ENCODE results near the gene CDC42BPG.
A peak's percentile ranks its signal among the peaks of the same experiment; 100 is the strongest.

CDC42BPG gene

GRCh38 chr11:64863391-64864060 lies 19.1 kb upstream of the CDC42BPG start:
- no peaks in the 10 kb centered on the region for H3K9me2 ChIP-seq (replicated peaks; ENCODE audit: control insufficient read depth, low read length)
- no peaks in the 10 kb centered on the region for H3K9me3 ChIP-seq (ENCODE audit: control insufficient read depth, insufficient read depth, low read length)
- peak overlapping the region; percentile 84 for H3K4me2 ChIP-seq (ENCODE audit: low read length)
- H4K20me1 ChIP-seq (ENCODE audit: control insufficient read depth, insufficient read depth, low read depth, low read length), result no peaks in the 10 kb centered on the region
- peaks cover 75% of the 10 kb centered on the region for H3K79me2 ChIP-seq (ENCODE audit: control insufficient read depth, low read length)
- H3K4me1 ChIP-seq (ENCODE audit: control insufficient read depth, low read length), result peaks cover 100% of the 10 kb centered on the region
- peaks cover 79% of the 10 kb centered on the region for H3F3A ChIP-seq (ENCODE audit: control insufficient read depth, insufficient read depth)
- peak overlapping the region; percentile 96 for H3K27ac ChIP-seq (ENCODE audit: low read depth, low read length)
- peak overlapping the region; percentile 71 for H3K4me3 ChIP-seq (ENCODE audit: low read length)
- H3K36me3 ChIP-seq (ENCODE audit: control insufficient read depth, low read length), result peaks cover 68% of the 10 kb centered on the region
- TF ChIP-seq CTCF (IDR thresholded peaks at IDR 0.05; ENCODE audit: low read depth, low read length, poor library complexity, severe bottlenecking) (no peak), EZH2phosphoT487 (IDR thresholded peaks at IDR 0.05; ENCODE audit: borderline replicate concordance, low read length) (no peak)
- no peaks in the 10 kb centered on the region for H3K27me3 ChIP-seq (ENCODE audit: control insufficient read depth, low read length)

GRCh38 chr11:64862987-64863390 lies 18.5 kb upstream of the CDC42BPG start:
- peak overlapping the region; percentile 96 for H3K27ac ChIP-seq (ENCODE audit: low read depth, low read length)
- H3K4me2 ChIP-seq (ENCODE audit: low read length), result peak overlapping the region; percentile 84

GRCh38 chr11:64861227-64861975 lies 16.9 kb upstream of the CDC42BPG start:
- H3K79me2 ChIP-seq (ENCODE audit: control insufficient read depth, low read length), result peaks cover 74% of the 10 kb centered on the region
- peak overlapping the region; percentile 96 for H3K27ac ChIP-seq (ENCODE audit: low read depth, low read length)
- H3K36me3 ChIP-seq (ENCODE audit: control insufficient read depth, low read length), result peaks cover 67% of the 10 kb centered on the region
- H3K9me2 ChIP-seq (replicated peaks; ENCODE audit: control insufficient read depth, low read length), result no peaks in the 10 kb centered on the region
- no peaks in the 10 kb centered on the region for H3K27me3 ChIP-seq (ENCODE audit: control insufficient read depth, low read length)
- peaks cover 63% of the 10 kb centered on the region for H3F3A ChIP-seq (ENCODE audit: control insufficient read depth, insufficient read depth)
- H3K4me1 ChIP-seq (ENCODE audit: control insufficient read depth, low read length), result peaks cover 98% of the 10 kb centered on the region
- no peaks in the 10 kb centered on the region for H3K9me3 ChIP-seq (ENCODE audit: control insufficient read depth, insufficient read depth, low read length)
- H3K4me2 ChIP-seq (ENCODE audit: low read length), result peak overlapping the region; percentile 84
- H4K20me1 ChIP-seq (ENCODE audit: control insufficient read depth, insufficient read depth, low read depth, low read length), result no peaks in the 10 kb centered on the region
- peak overlapping the region; percentile 71 for H3K4me3 ChIP-seq (ENCODE audit: low read length)
- TF ChIP-seq CTCF (IDR thresholded peaks at IDR 0.05; ENCODE audit: low read depth, low read length, poor library complexity, severe bottlenecking) (peak; percentile 48), EZH2phosphoT487 (IDR thresholded peaks at IDR 0.05; ENCODE audit: borderline replicate concordance, low read length) (no peak)

More at GRCh38 chr11:64862987-64863390, 18.5 kb upstream of the CDC42BPG start:
- TF ChIP-seq EZH2phosphoT487 (IDR thresholded peaks at IDR 0.05; ENCODE audit: borderline replicate concordance, low read length), result no peak
- no peak for TF ChIP-seq CTCF (IDR thresholded peaks at IDR 0.05; ENCODE audit: low read depth, low read length, poor library complexity, severe bottlenecking)
- Histone ChIP-seq H3K4me3 (ENCODE audit: low read length) (peak overlapping the region; percentile 71), H3K9me2 (replicated peaks; ENCODE audit: control insufficient read depth, low read length) (no peaks in the 10 kb centered on the region), H4K20me1 (ENCODE audit: control insufficient read depth, insufficient read depth, low read depth, low read length) (no peaks in the 10 kb centered on the region), H3K9me3 (ENCODE audit: control insufficient read depth, insufficient read depth, low read length) (no peaks in the 10 kb centered on the region), H3F3A (ENCODE audit: control insufficient read depth, insufficient read depth) (peaks cover 74% of the 10 kb centered on the region), H3K4me1 (ENCODE audit: control insufficient read depth, low read length) (peaks cover 100% of the 10 kb centered on the region), H3K27me3 (ENCODE audit: control insufficient read depth, low read length) (no peaks in the 10 kb centered on the region), H3K36me3 (ENCODE audit: control insufficient read depth, low read length) (peaks cover 67% of the 10 kb centered on the region), H3K79me2 (ENCODE audit: control insufficient read depth, low read length) (peaks cover 75% of the 10 kb centered on the region)
